Measurements from ENCODE around the gene GALNT13.

- TF ChIP-seq CTCF (IDR thresholded peaks at IDR 0.05) (no peak), POLR2A (IDR thresholded peaks at IDR 0.05) (no peak)
These were observed 537.1 kb downstream of the GALNT13 start for GRCh38 chr2:154408786-154409185.
